OCI-M2 (cell line): ENCODE results near the gene CWC22.
"Not testable (repeated sequence)": the region's sequence is repeated elsewhere in the genome, so short reads cannot be mapped to it uniquely, and the experiment has no call there.

Experiments used
- DNase-seq: peaks from one replicate; lab custom pipeline; 2025; ENCODE audit not compliant: unreplicated experiment; lab: John Stamatoyannopoulos, UW

Gene CWC22

DNA sequence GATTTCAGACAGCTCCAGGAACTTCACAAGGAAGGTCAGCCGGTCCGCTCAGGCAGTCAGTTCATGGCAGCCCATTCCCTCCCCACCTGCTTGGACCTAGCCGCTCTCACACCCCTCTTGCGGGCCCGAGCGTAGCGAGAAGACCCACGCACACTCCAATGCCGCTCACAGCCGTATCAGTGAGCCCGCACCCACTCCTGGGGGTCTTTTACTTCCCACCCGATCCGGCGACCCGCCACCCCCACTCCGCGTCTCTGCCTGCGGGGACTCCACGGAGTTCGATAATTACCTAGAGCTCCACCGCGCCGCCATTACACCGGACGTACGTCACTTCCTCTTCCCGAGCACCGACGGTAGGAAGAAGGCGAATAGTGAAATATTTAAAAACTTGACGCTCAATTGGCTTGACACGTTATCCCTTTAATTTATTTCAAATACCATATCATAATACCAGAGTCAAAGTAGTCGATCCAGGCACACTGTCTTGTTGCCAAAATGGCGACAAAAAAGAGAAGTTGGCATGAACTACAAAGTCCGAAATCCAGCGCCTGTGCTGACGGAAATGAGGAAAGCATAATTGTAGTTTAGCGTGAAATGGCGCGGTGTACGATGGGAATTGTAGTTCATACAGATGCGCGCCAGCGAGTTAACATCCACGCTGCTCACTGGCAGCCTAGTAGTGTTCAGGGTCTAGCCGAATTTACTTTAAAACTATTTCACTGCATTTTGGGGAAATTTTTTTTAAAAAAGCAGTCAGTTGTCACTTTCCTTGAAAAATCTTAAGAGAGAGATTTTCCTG lies at the start of gene CWC22:
Gene CWC22, minus strand, starts transcription at position 517 of the 799 bp plus-strand sequence. CDS start 13,956 bp downstream, outside the sequence.
- peak; percentile 76 for DNase-seq

GRCh38 chr2:180056367-180057118 lies 49.4 kb upstream of the CWC22 start:
- DNase-seq, result no peak

GRCh38 chr2:180054576-180054975 lies 47.5 kb upstream of the CWC22 start:
- not testable (repeated sequence) for DNase-seq

- DNase-seq, result no peak
Measured at GRCh38 chr2:180050246-180050645, 43.1 kb upstream of the CWC22 start.

DNA sequence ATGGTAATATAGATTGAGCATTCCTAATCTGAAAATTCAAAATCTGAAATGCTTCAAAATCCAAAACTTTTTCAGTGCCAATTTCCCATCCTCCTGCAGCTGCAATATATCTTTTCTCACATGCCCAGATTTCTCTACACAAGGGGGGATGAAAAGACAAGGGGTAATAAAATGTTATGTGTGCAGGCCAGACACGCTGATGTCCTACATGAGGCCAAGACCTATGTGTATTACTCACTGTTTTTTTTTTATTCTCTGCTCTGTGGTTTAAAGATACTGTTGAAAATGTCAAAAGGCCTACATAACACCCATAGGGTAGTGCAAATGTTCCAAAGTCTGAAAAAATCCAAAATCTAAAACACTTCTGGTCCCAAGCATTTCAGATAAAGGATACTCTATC lies 41.2 kb upstream of the CWC22 start:
- DNase-seq, result no peak

DNA sequence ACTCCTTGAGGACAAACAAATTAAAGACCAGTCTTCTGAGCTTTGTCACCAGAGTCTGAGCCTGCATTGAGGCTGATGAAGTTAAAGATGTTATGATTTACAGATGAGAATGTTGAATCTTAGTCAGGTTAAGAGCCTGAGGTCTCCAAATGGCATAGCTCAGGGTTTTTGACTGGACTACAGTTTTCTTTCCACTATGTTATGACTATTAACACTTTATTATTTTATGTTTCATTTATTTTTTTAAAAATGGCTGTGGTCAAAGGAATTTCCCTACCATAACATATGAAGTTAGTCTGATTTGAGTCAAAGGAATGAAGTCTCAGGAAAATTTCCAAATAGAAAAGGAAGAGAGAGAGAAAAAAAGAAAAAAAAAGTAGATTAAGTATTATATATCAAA lies 39.7 kb upstream of the CWC22 start:
- DNase-seq, result no peak

GRCh38 chr2:180046202-180046601 lies 39.1 kb upstream of the CWC22 start:
- DNase-seq, result no peak

DNA sequence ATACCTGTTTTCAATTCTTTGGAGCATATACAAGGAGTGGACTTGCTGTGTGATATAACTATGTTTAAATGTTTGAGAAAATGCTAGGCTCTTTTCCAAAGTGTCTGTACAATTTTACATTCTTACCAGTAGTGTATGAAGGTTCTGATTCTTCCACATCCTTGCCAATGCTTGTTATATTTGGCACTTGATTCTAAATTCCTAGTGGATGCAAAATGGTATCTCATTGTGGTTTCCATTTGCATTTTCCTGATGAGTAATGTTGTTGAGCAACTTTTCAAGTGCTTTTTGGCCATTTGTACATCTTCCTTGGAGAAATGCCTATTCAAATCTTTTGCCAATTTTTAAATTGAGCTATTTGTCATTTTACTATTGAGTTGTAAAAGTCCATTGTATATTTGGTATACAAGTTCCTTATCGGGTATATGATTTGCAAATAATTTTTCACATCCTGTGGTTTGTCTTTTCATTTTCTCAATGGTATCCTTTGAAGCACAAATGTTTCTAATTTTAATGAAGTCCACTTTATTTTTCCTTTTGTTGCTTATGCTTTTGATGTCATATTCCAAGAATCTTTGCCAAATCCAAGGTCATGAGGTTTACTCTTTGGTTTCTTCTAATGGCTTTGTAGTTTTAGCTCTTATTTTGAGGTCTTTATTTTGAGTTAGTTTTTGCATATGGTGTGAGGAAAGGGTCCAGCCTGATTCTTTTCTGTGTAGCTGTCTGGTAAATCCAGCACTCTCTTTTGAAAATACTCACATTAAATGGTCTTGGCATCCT lies 33.2 kb upstream of the CWC22 start:
- no peak for DNase-seq

DNA sequence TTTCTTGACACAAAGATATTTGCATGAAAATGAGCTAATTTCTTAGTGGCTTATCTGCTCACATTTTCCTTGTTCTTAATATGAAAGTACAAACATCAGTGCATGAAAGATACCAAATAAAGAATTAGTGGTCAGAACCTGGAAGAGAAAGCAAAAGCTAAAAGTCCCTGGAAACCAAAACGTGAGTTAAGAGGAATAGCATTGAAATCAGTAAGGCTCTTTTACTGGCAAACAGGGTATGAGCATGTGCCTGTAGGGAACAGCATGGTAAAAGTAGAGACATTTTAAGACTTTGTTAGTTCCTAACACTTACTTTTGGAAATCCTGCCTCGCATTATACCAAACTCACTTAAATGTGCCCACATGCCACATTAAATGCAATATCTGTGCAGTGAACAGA lies 31.9 kb upstream of the CWC22 start:
- DNase-seq, result no peak

DNA sequence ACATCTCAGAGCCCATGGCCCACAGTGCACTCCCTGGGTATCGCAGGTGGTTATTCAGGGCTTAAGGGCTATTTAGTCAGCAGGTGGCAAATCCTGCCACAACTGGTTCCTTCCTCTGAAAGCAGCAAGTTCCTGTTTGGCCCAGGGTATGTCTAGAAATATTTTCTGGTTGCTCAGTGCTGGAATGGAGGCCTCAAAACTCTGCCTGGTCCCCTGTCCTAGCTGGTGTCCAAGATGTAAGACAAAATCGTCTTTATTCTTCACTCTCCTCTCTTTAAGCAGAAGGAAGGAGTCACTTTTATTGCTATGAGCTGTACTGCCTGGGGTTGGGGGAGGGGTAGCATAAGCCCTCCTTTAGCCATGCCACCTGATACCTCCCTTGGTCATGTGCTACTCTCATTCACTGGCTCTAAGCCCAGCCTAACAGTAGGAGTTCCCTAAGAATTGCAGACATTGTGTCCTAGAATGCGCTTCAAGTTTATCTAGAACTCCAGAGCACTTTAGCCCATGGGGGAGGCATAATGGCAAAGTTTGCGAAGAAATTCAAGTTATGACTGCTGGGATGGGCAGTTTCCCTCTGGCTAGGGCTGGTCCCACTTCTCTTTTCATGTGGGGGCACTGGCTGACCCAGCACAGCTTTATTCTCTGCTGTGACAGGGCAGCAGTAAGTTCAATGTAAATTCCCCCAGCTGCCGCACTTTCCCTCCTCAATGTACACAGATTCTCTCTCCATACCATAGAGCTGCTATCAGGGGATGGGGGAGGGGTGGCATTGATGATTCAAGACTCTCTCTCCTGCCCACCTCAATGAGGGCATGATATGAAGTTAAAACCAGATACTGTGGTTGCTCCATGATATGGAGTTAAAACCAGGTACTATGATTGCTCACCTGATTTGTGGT lies 27.1 kb upstream of the CWC22 start:
- DNase-seq, result no peak

DNA sequence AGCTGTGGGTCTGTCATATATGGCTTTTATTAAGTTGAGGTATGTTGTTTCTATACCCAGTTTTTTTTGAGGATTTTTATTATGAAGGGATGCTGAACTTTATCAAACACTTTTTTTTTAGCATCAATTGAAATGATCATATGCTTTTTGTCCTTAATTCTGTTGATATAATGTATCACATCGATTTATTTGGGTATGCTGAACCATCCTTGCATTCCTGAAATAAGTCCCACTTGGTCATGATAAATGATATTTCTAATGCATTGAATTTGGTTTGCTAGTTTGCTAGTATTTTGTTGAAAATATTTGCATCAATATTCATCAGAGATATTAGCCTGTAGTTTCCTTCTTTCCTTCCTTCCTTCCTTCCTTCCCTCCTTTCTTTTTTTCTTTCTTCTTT lies 22.5 kb upstream of the CWC22 start:
- DNase-seq, result no peak

- DNase-seq, result no peak
Measured at GRCh38 chr2:180021850-180022249, 14.8 kb upstream of the CWC22 start.

DNA sequence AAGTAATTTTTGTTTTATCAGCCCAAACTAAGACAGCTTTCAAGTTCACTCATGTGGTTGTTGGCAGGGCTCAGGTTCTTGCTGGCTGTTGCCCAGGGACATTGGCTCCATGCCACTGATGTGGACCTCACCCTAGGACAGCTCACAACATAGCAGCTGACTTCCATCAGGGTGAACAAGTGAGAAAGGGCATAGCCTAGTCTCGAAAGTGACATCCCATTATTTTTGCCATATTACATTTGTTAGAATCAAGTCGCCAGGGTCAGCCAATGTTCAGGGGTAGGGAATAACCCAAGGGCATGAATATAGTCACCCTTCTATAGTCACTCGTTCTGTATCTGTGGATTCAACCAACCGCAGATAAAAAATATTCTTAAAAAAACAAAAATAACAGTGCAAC lies 10.7 kb upstream of the CWC22 start:
- DNase-seq, result no peak

DNA sequence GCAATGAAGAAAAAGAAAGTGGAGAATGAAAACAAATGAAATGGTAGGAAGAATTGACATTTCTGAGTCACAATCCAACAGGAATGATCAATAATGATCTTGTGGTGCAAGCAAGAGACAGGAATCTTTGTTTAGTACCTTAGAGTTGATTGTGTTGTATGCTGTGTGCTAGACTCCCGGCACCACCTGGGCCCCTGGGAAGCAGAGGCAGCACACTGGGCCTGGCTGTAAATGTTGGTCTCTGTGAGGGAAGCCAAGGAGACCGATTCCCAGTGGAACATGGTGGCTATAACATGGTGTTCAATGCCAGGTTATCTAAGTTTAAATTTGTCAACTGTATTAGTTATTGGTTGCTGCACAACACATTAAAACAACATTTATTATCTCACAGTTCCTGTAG lies 9.8 kb upstream of the CWC22 start:
- no peak for DNase-seq

- DNase-seq, result no peak
Measured at GRCh38 chr2:180015951-180016709, 9.0 kb upstream of the CWC22 start.

GRCh38 chr2:180012523-180012922 lies 5.4 kb upstream of the CWC22 start:
- DNase-seq, result no peak

GRCh38 chr2:180010701-180011100 lies 3.6 kb upstream of the CWC22 start:
- no peak for DNase-seq

GRCh38 chr2:180006231-180006630 lies 866 bp downstream of the CWC22 start:
- no peak for DNase-seq

GRCh38 chr2:180005465-180005864 lies 1.6 kb downstream of the CWC22 start:
- DNase-seq, result not testable (repeated sequence)

GRCh38 chr2:180004731-180005130 lies 2.4 kb downstream of the CWC22 start:
- DNase-seq, result no peak
